Stimulated activated CD4-positive, alpha-beta T cell treated with anti-CD3 and anti-CD28 coated beads, TNF-alpha, amount 100 ng/mL, for 48 hours (primary cell): ENCODE results near the gene SH2D7.
A peak's percentile ranks its signal among the peaks of the same experiment; 100 is the strongest.

Source experiments
- DNase-seq, 3 donors: peaks; one replicate each; pipeline ENCODE4 v3.0.0-alpha.2; 2020; ENCODE audit warnings: low read depth in 3 of 3

SH2D7 gene

GRCh38 chr15:78104119-78104479, 11.7 kb downstream of the SH2D7 start:
- no peak for DNase-seq

GRCh38 chr15:78104566-78105475, 12.5 kb downstream of the SH2D7 start:
- DNase-seq = no peak

GRCh38 chr15:78105476-78106241, 13.3 kb downstream of the SH2D7 start:
- no peak for DNase-seq

GRCh38 chr15:78107471-78107870, 15.1 kb downstream of the SH2D7 start:
- no peak for DNase-seq

- peak; percentile 64 to 84 (median 75) for DNase-seq
These were observed 16.1 kb downstream of the SH2D7 start for GRCh38 chr15:78108300-78109084.

- no peak for DNase-seq
These were observed 16.8 kb downstream of the SH2D7 start for GRCh38 chr15:78109156-78109555.

- no peak for DNase-seq
These were observed 17.7 kb downstream of the SH2D7 start for GRCh38 chr15:78110096-78110495.

GRCh38 chr15:78110916-78111475, 18.6 kb downstream of the SH2D7 start:
- DNase-seq = no peak

- DNase-seq = no peak
These were observed 19.4 kb downstream of the SH2D7 start for GRCh38 chr15:78111788-78112187.

- DNase-seq = no peak
These were observed 20.2 kb downstream of the SH2D7 start for GRCh38 chr15:78112551-78112950.

- DNase-seq = no peak
These were observed 28.2 kb downstream of the SH2D7 start for GRCh38 chr15:78120523-78120922.

- no peak for DNase-seq
These were observed 32.9 kb downstream of the SH2D7 start for GRCh38 chr15:78125267-78125666.

GRCh38 chr15:78127882-78128281, 35.5 kb downstream of the SH2D7 start:
- no peak for DNase-seq

GRCh38 chr15:78129077-78129750, 36.9 kb downstream of the SH2D7 start:
- DNase-seq = no peak

GRCh38 chr15:78129751-78130287, 37.5 kb downstream of the SH2D7 start:
- no peak for DNase-seq

- peak in 1 of 3 donors; percentile 15 for DNase-seq
These were observed 38.3 kb downstream of the SH2D7 start for GRCh38 chr15:78130466-78131294.

GRCh38 chr15:78131295-78132061, 39.1 kb downstream of the SH2D7 start, which contains the start of gene CIB2:
Gene CIB2, minus strand, starts transcription at chr15:78131445. Its CDS starts 230 bp downstream, at chr15:78131215.
- DNase-seq = peak; percentile 41 to 67 (median 55)

GRCh38 chr15:78133801-78134200, 41.4 kb downstream of the SH2D7 start:
- no peak for DNase-seq

- DNase-seq = no peak
These were observed 47.2 kb downstream of the SH2D7 start for GRCh38 chr15:78139578-78139977.
